Astrocyte (in vitro differentiated cells and primary cell): Measurements from ENCODE around the gene PRAF2.

ENCODE experiments used
- EZH2 ChIP-seq: IDR thresholded peaks from 2 replicates; pipeline ENCODE4 v1.6.1; 2012; ENCODE audit warnings: mild to moderate bottlenecking, low read length, inconsistent platforms; ENCODE audit not compliant: insufficient read depth
- TF ChIP-seq, protein P1 (sequence below): IDR thresholded peaks from 2 replicates; pipeline ENCODE4 v1.5.1; 2011; ENCODE audit warnings: low read depth, mild to moderate bottlenecking, inconsistent platforms, low read length, moderate library complexity; ENCODE audit not compliant: insufficient read depth

DNA sequence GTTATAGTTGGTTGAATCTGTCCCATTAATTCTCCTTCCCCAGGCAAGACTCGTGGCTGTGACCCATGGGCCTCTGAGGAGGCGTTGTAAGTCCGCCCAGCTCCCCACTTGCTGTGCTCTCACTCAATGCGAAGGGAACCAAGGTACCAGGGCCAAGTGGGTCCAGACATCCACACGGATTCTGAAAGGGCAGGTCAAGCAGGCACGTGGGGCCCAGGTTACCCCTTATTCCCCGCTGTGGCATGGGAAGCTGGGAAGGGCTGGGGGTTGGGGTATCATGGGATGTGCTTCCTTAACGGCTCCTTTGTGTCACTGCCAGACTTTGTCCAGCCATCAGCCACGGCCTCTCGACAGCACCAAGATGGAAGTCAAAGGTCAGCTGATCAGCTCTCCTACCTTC lies 11.9 kb downstream of the PRAF2 start:
- TF ChIP-seq, protein P1, sequence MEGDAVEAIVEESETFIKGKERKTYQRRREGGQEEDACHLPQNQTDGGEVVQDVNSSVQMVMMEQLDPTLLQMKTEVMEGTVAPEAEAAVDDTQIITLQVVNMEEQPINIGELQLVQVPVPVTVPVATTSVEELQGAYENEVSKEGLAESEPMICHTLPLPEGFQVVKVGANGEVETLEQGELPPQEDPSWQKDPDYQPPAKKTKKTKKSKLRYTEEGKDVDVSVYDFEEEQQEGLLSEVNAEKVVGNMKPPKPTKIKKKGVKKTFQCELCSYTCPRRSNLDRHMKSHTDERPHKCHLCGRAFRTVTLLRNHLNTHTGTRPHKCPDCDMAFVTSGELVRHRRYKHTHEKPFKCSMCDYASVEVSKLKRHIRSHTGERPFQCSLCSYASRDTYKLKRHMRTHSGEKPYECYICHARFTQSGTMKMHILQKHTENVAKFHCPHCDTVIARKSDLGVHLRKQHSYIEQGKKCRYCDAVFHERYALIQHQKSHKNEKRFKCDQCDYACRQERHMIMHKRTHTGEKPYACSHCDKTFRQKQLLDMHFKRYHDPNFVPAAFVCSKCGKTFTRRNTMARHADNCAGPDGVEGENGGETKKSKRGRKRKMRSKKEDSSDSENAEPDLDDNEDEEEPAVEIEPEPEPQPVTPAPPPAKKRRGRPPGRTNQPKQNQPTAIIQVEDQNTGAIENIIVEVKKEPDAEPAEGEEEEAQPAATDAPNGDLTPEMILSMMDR: no peak
- no peak for TF ChIP-seq EZH2
